IMR-90 (cell line): ENCODE data around the gene NELFE. TPM values are rescaled to one million over a fixed set of nuclear protein-coding genes. Genes with fewer than 3 reads are reported as not detected.

Experiments used
- ATAC-seq: fragments of 200-7000 bp; cut with Tn5 transposase; 2 replicates; pipeline ENCODE4 v1.9.1; 2020; ENCODE audit warnings: low read depth, mild to moderate bottlenecking, moderate library complexity
- BruUV-seq: library from RNA; stranded (reverse); fragments of 400-500 nt; replicated peaks from 2 replicates; lab custom pipeline; 2021; lab: Mats Ljungman, UMichigan
- CTCF ChIA-PET: fragments of 300-600 bp; formaldehyde crosslinking; extraction: SDS; loops from one replicate; lab custom pipeline; 2021; ENCODE audit warnings: antibody characterized with exemption; lab: Yijun Ruan, JAX
- POLR2A ChIA-PET: fragments of 300-600 bp; sonication (Branson Sonifier 250); formaldehyde crosslinking; loops from one replicate; lab custom pipeline; 2022; ENCODE audit warnings: antibody characterized with exemption; ENCODE audit not compliant: unreplicated experiment; lab: Charles Lee
- DNase-seq: peaks from one replicate; pipeline ENCODE4 v3.0.0; 2013
- H2AFZ ChIP-seq: replicated peaks from 2 replicates; pipeline ENCODE3; 2013; ENCODE audit warnings: low read length, mild to moderate bottlenecking; ENCODE audit not compliant: poor library complexity
- H2AK5ac ChIP-seq: 2 replicates; pipeline ENCODE4 v1.6.1; 2013; ENCODE audit warnings: low read depth, low read length, inconsistent platforms
- H2AK9ac ChIP-seq: replicated peaks from 2 replicates; pipeline ENCODE3; 2013; ENCODE audit warnings: mild to moderate bottlenecking, low read depth, low read length, moderate library complexity; ENCODE audit not compliant: poor library complexity
- H2BK120ac ChIP-seq: 2 replicates; pipeline ENCODE4 v1.6.1; 2013; ENCODE audit warnings: low read depth, low read length, inconsistent platforms
- H2BK15ac ChIP-seq: 3 replicates; pipeline ENCODE4 v1.6.1; 2013; ENCODE audit warnings: low read depth, low read length, inconsistent platforms
- H2BK20ac ChIP-seq: 2 replicates; pipeline ENCODE4 v1.6.1; 2013; ENCODE audit warnings: low read depth, mild to moderate bottlenecking, inconsistent platforms, low read length, moderate library complexity
- H2BK5ac ChIP-seq: 2 replicates; pipeline ENCODE4 v1.6.1; 2013; ENCODE audit warnings: mild to moderate bottlenecking, low read depth, low read length, inconsistent platforms; ENCODE audit not compliant: poor library complexity, severe bottlenecking
- H3K14ac ChIP-seq: replicated peaks from 2 replicates; pipeline ENCODE4 v1.6.1; 2013; ENCODE audit warnings: low read depth, low read length, inconsistent platforms
- H3K18ac ChIP-seq: 2 replicates; pipeline ENCODE4 v1.6.1; 2013; ENCODE audit warnings: low read depth, low read length, control low read depth
- H3K23ac ChIP-seq: 2 replicates; pipeline ENCODE4 v1.6.1; 2013; ENCODE audit warnings: low read depth, low read length, inconsistent platforms
- H3K27ac ChIP-seq: 2 replicates; pipeline ENCODE4 v1.5.1; 2013; ENCODE audit warnings: mild to moderate bottlenecking, control low read depth, low read length; ENCODE audit not compliant: insufficient read depth
- H3K27me3 ChIP-seq: 2 replicates; pipeline ENCODE4 v1.6.1; 2013; ENCODE audit warnings: low read length; ENCODE audit not compliant: control insufficient read depth, insufficient read depth
- H3K36me3 ChIP-seq: 2 replicates; pipeline ENCODE4 v1.6.1; 2013; ENCODE audit warnings: low read length, mixed read lengths; ENCODE audit not compliant: control insufficient read depth, insufficient read depth
- H3K4ac ChIP-seq: 2 replicates; pipeline ENCODE4 v1.6.1; 2013; ENCODE audit warnings: low read depth, low read length, inconsistent platforms
- H3K4me1 ChIP-seq: 2 replicates; pipeline ENCODE4 v1.6.1; 2013; ENCODE audit warnings: low read length, mixed read lengths; ENCODE audit not compliant: control insufficient read depth, insufficient read depth
- H3K4me2 ChIP-seq: 2 replicates; pipeline ENCODE4 v1.6.1; 2013; ENCODE audit warnings: low read depth, mild to moderate bottlenecking, control low read depth, low read length, moderate library complexity
- H3K4me3 ChIP-seq: 2 replicates; pipeline ENCODE4 v1.5.1; 2013; ENCODE audit warnings: low read depth, mild to moderate bottlenecking, control low read depth, low read length, moderate library complexity; ENCODE audit not compliant: insufficient read depth
- H3K56ac ChIP-seq: 2 replicates; pipeline ENCODE4 v1.6.1; 2013; ENCODE audit warnings: low read length, inconsistent platforms; ENCODE audit not compliant: insufficient read depth; ENCODE audit errors: extremely low read depth
- H3K79me1 ChIP-seq, 2 experiments: 2 replicates each; pipeline ENCODE4 v1.6.1; 2013; ENCODE audit warnings: low read length in 2 of 2, inconsistent platforms in 1 of 2, low read depth in 1 of 2
- H3K9ac ChIP-seq: 2 replicates; pipeline ENCODE4 v1.6.1; 2013; ENCODE audit warnings: low read depth, low read length, control low read depth
- H3K9me1 ChIP-seq: 2 replicates; pipeline ENCODE4 v1.6.1; 2013; ENCODE audit warnings: low read length, inconsistent platforms; ENCODE audit not compliant: insufficient read depth
- H3K9me3 ChIP-seq: 2 replicates; pipeline ENCODE4 v1.6.1; 2013; ENCODE audit warnings: low read length; ENCODE audit not compliant: control insufficient read depth, insufficient read depth
- H4K20me1 ChIP-seq: 2 replicates; pipeline ENCODE4 v1.6.1; 2013; ENCODE audit warnings: low read length, inconsistent platforms; ENCODE audit not compliant: insufficient read depth
- H4K5ac ChIP-seq: 2 replicates; pipeline ENCODE4 v1.6.1; 2013; ENCODE audit warnings: mild to moderate bottlenecking, low read depth, low read length, control low read depth
- H4K8ac ChIP-seq, 2 experiments: 2 replicates each; pipeline ENCODE4 v1.6.1; 2013; ENCODE audit warnings: low read depth in 2 of 2, low read length in 2 of 2, control low read depth in 1 of 2, inconsistent platforms in 1 of 2
- H4K91ac ChIP-seq: 2 replicates; pipeline ENCODE4 v1.6.1; 2013; ENCODE audit warnings: low read depth, low read length, inconsistent platforms; ENCODE audit not compliant: insufficient read depth
- BHLHE40 ChIP-seq: fragments of 150-350 bp; IDR thresholded peaks from 2 replicates; pipeline ENCODE4 v1.6.1; 2016; ENCODE audit warnings: mild to moderate bottlenecking, low read depth, low read length
- CEBPB ChIP-seq: IDR thresholded peaks from 2 replicates; pipeline ENCODE4 v1.6.1; 2012; ENCODE audit warnings: low read depth, low read length, improper control_type of control experiment
- CHD1 ChIP-seq: IDR thresholded peaks from 2 replicates; pipeline ENCODE4 v1.6.1; 2012; ENCODE audit warnings: low read depth, low read length, improper control_type of control experiment
- FOS ChIP-seq: fragments of 150-350 bp; IDR thresholded peaks from 2 replicates; pipeline ENCODE4 v1.6.1; 2016; ENCODE audit warnings: low read depth, low read length
- MAFK ChIP-seq: IDR thresholded peaks from 2 replicates; pipeline ENCODE4 v1.6.1; 2012; ENCODE audit warnings: low read depth, low read length, improper control_type of control experiment
- MXI1 ChIP-seq: IDR thresholded peaks from 2 replicates; pipeline ENCODE4 v1.6.1; 2012; ENCODE audit warnings: low read depth, mild to moderate bottlenecking, low read length, moderate library complexity, borderline replicate concordance
- NFE2L2 ChIP-seq: fragments of 150-350 bp; IDR thresholded peaks from 2 replicates; pipeline ENCODE4 v1.6.1; 2016; ENCODE audit warnings: low read depth, mild to moderate bottlenecking, low read length
- POLR2A ChIP-seq: IDR thresholded peaks from 2 replicates; pipeline ENCODE4 v1.6.1; 2012; ENCODE audit warnings: mild to moderate bottlenecking, low read depth, low read length
- RAD21 ChIP-seq: IDR thresholded peaks from 2 replicates; pipeline ENCODE4 v1.6.1; 2012; ENCODE audit warnings: low read length, improper control_type of control experiment
- RCOR1 ChIP-seq: IDR thresholded peaks from 2 replicates; pipeline ENCODE4 v1.6.1; 2012; ENCODE audit warnings: mild to moderate bottlenecking, low read length, improper control_type of control experiment; ENCODE audit not compliant: insufficient replicate concordance
- RFX5 ChIP-seq: IDR thresholded peaks from 2 replicates; pipeline ENCODE4 v1.8.0; 2012; ENCODE audit warnings: low read depth, mild to moderate bottlenecking, low read length, moderate library complexity
- SMC3 ChIP-seq: fragments of 150-350 bp; IDR thresholded peaks from 2 replicates; pipeline ENCODE4 v1.6.1; 2016; ENCODE audit warnings: low read depth, mild to moderate bottlenecking, antibody characterized with exemption, low read length, moderate library complexity
- WGBS, 2 experiments: methylation state at CpG; one replicate each; pipeline versions ENCODE4 v1.1.5 to v1.1.7; 2013; ENCODE audit warnings: missing lambda C conversion rate in 2 of 2; ENCODE audit not compliant: insufficient read length in 1 of 2; ENCODE audit errors: extremely low coverage in 2 of 2; 5-methylcytosine and 5-hydroxymethylcytosine counted together
- dilution Hi-C: fragments of 300-500 bp; cut with HindIII; formaldehyde crosslinking; loops from one replicate; pipeline ENCODE4 v1.14.3; 2018; ENCODE audit warnings: low sequenced_read_pairs; ENCODE audit not compliant: unreplicated experiment
- in situ Hi-C: fragments of 300-500 bp; cut with MboI; formaldehyde crosslinking; loops from 3 replicates; pipeline ENCODE4 v1.14.3; 2019; ENCODE audit warnings: low sequenced_read_pairs, inconsistent platforms, mixed read lengths
- intact Hi-C: fragments of 100-400 bp; cut with micrococcal nuclease; formaldehyde crosslinking; loops from 2 replicates; pipeline ENCODE4 v1.10.0; 2022
- polyA plus RNA-seq, 3 experiments: library from polyadenylated mRNA; depleted of rRNA; stranded (reverse); fragments of >200 nt; gene quantifications; 2 replicates each; pipeline ENCODE4 v1.2.3, GENCODE V29; 2012; ENCODE audit warnings: low replicate concordance in 1 of 3
- total RNA-seq: library from RNA; depleted of rRNA; stranded (reverse); fragments of >200 nt; gene quantifications from 2 replicates; pipeline ENCODE4 v1.2.3, GENCODE V29; 2012
- TF ChIP-seq, protein P1 (sequence below): conservative IDR thresholded peaks from 2 replicates; pipeline ENCODE4 v1.5.1; 2012; ENCODE audit warnings: mild to moderate bottlenecking, low read depth, low read length, improper control_type of control experiment
- TF ChIP-seq, protein P2 (sequence below): fragments of 150-350 bp; IDR thresholded peaks from 2 replicates; pipeline ENCODE4 v1.6.1; 2017; ENCODE audit warnings: mild to moderate bottlenecking, antibody characterized with exemption, low read length, low read depth
- TF ChIP-seq, protein P3 (sequence below): fragments of 150-350 bp; IDR thresholded peaks from 2 replicates; pipeline ENCODE4 v1.6.1; 2016; ENCODE audit warnings: low read depth, mild to moderate bottlenecking, low read length, moderate library complexity, borderline replicate concordance

NELFE gene
- total and polyA plus RNA-seq, 2 of the 4 experiments (the other 2 are of a cell fraction): 63.6 to 76.0 TPM

DNA sequence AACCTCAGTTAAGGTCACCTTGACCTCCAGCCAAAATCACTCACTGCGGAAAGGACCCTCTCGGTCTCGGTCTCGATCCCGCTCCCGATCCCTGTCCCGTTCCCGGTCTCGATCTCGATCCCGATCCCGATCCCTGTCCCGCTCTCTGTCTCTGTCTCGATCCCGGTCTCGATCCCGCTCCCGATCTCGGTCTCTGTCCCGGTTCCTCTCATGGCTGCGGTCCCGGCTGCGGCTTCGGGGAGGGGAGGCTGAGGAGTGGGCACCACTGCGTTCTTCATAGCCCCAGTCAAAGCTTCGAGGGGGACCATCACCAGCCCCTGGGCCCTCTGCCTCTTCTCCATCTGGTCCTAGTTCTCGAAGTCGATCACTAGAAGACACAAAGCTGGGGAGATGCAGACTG, 4.3 kb downstream of the NELFE start:
- Histone ChIP-seq H3K14ac (no peak overlapping the region), H4K20me1 (0 out of 2 replicates have a peak, but pooled peaks cover 5% of the 10 kb centered on the region), H2AK5ac (no peak overlapping the region), H4K8ac (no peak overlapping the region), H3K27me3 (no peaks in the 10 kb centered on the region), H3K4me1 (peaks cover 4% of the 10 kb centered on the region; the same call in 1 of the 2 replicates), H4K91ac (no peak overlapping the region), H3K9ac (no peak overlapping the region), H3K56ac (no peak overlapping the region), H3K18ac (no peak overlapping the region), H2AK9ac (no peak overlapping the region), H2BK15ac (no peak overlapping the region), H3K4me2 (no peak overlapping the region), H3K4ac (no peak overlapping the region), H3K36me3 (peaks cover 44% of the 10 kb centered on the region), H3K4me3 (no peak overlapping the region), H3K9me3 (no peaks in the 10 kb centered on the region), H2AFZ (no peak overlapping the region), H2BK120ac (no peak overlapping the region), H4K5ac (no peak overlapping the region), H3K9me1 (peaks cover 13% of the 10 kb centered on the region), H3K79me1 (peaks cover 23 to 27% of the 10 kb centered on the region in 2 experiments), H2BK20ac (no peak overlapping the region), H2BK5ac (no peak overlapping the region), H3K23ac (no peak overlapping the region), H3K27ac (no peak overlapping the region)
- DNase-seq (no peak), ATAC-seq (no peak)
- intact Hi-C loops: loop anchor here (5.0 kb wide), 2 partner anchors 122 to 407 kb away; partner anchors contain the start of genes ATP6V1G2 and NFKBIL1
- ChIA-PET POLR2A (no interaction called here), CTCF (no interaction called here)
- 97% methylated on average over 18 of the region's 28 CpGs; no CpG with 5 or more reads in 1 of the 2 experiments for WGBS, 2 experiments
- TF ChIP-seq POLR2A (no peak), RAD21 (no peak), MXI1 (no peak), CHD1 (no peak), SMC3 (no peak), RFX5 (no peak), FOS (no peak), BHLHE40 (no peak), MAFK (no peak), NFE2L2 (no peak), RCOR1 (no peak), CEBPB (no peak)
- TF ChIP-seq, protein P1, sequence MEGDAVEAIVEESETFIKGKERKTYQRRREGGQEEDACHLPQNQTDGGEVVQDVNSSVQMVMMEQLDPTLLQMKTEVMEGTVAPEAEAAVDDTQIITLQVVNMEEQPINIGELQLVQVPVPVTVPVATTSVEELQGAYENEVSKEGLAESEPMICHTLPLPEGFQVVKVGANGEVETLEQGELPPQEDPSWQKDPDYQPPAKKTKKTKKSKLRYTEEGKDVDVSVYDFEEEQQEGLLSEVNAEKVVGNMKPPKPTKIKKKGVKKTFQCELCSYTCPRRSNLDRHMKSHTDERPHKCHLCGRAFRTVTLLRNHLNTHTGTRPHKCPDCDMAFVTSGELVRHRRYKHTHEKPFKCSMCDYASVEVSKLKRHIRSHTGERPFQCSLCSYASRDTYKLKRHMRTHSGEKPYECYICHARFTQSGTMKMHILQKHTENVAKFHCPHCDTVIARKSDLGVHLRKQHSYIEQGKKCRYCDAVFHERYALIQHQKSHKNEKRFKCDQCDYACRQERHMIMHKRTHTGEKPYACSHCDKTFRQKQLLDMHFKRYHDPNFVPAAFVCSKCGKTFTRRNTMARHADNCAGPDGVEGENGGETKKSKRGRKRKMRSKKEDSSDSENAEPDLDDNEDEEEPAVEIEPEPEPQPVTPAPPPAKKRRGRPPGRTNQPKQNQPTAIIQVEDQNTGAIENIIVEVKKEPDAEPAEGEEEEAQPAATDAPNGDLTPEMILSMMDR: no peak
- TF ChIP-seq, protein P2, sequence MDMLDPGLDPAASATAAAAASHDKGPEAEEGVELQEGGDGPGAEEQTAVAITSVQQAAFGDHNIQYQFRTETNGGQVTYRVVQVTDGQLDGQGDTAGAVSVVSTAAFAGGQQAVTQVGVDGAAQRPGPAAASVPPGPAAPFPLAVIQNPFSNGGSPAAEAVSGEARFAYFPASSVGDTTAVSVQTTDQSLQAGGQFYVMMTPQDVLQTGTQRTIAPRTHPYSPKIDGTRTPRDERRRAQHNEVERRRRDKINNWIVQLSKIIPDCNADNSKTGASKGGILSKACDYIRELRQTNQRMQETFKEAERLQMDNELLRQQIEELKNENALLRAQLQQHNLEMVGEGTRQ: no peak
- TF ChIP-seq, protein P3, sequence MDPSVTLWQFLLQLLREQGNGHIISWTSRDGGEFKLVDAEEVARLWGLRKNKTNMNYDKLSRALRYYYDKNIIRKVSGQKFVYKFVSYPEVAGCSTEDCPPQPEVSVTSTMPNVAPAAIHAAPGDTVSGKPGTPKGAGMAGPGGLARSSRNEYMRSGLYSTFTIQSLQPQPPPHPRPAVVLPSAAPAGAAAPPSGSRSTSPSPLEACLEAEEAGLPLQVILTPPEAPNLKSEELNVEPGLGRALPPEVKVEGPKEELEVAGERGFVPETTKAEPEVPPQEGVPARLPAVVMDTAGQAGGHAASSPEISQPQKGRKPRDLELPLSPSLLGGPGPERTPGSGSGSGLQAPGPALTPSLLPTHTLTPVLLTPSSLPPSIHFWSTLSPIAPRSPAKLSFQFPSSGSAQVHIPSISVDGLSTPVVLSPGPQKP: no peak
- in situ Hi-C loops: no loop called here
- dilution Hi-C loops: no loop called here
- BruUV-seq: no TSS peak
